HG02973 (cell line): ENCODE data around the gene PHC2.

Experiments used
- ATAC-seq: cut with Tn5 transposase; IDR thresholded peaks from one replicate; pipeline ENCODE4 v1.9.1; 2021; ENCODE audit warnings: moderate library complexity; ENCODE audit not compliant: unreplicated experiment

PHC2 gene

GRCh38 chr1:33373606-33374005 lies 57.3 kb downstream of the PHC2 start:
- ATAC-seq, result no peak

GRCh38 chr1:33372677-33373076 lies 58.2 kb downstream of the PHC2 start:
- ATAC-seq, result no peak

- no peak for ATAC-seq
These were observed 58.7 kb downstream of the PHC2 start for GRCh38 chr1:33372162-33372561.

- ATAC-seq, result no peak
These were observed 59.6 kb downstream of the PHC2 start for GRCh38 chr1:33371334-33371733.

GRCh38 chr1:33370827-33371226 lies 60.1 kb downstream of the PHC2 start:
- no peak for ATAC-seq

- no peak for ATAC-seq
These were observed 60.6 kb downstream of the PHC2 start for GRCh38 chr1:33370301-33370700.

- no peak for ATAC-seq
These were observed 61.1 kb downstream of the PHC2 start for GRCh38 chr1:33369764-33370163.

- ATAC-seq, result no peak
These were observed 61.8 kb downstream of the PHC2 start for GRCh38 chr1:33369081-33369480.

- ATAC-seq, result no peak
These were observed 62.5 kb downstream of the PHC2 start for GRCh38 chr1:33368431-33368830.

- ATAC-seq, result no peak
These were observed 63.1 kb downstream of the PHC2 start for GRCh38 chr1:33367485-33368405.

GRCh38 chr1:33366762-33367484 lies 64.0 kb downstream of the PHC2 start:
- no peak for ATAC-seq

GRCh38 chr1:33365560-33365997 lies 65.3 kb downstream of the PHC2 start:
- no peak for ATAC-seq

GRCh38 chr1:33364565-33364918 lies 66.4 kb downstream of the PHC2 start:
- ATAC-seq, result no peak

- no peak for ATAC-seq
These were observed 67.4 kb downstream of the PHC2 start for GRCh38 chr1:33363470-33363861.

- ATAC-seq, result no peak
These were observed 67.9 kb downstream of the PHC2 start for GRCh38 chr1:33363021-33363420.

- no peak for ATAC-seq
These were observed 69.2 kb downstream of the PHC2 start for GRCh38 chr1:33361532-33362235.

GRCh38 chr1:33360367-33360766 lies 70.5 kb downstream of the PHC2 start:
- no peak for ATAC-seq

- ATAC-seq, result no peak
These were observed 71.0 kb downstream of the PHC2 start for GRCh38 chr1:33359931-33360330.

- no peak for ATAC-seq
These were observed 71.9 kb downstream of the PHC2 start for GRCh38 chr1:33358795-33359503.

- no peak for ATAC-seq
These were observed 72.6 kb downstream of the PHC2 start for GRCh38 chr1:33358114-33358794.
